A204.1 (cell line): Measurements from ENCODE around the gene SRSF4.

Source experiments
- FAIRE-seq: peaks from 2 replicates; lab custom pipeline; 2012; peaks lifted over from hg19 to GRCh38; lab: Jason Lieb, UNC

The SRSF4 gene

GRCh38 chr1:29200906-29201594 lies 19.4 kb upstream of the SRSF4 start:
- no peak for FAIRE-seq

- no peak for FAIRE-seq
Measured at GRCh38 chr1:29197993-29198392, 16.3 kb upstream of the SRSF4 start.

- FAIRE-seq: no peak
Measured at GRCh38 chr1:29197590-29197924, 15.9 kb upstream of the SRSF4 start.

GRCh38 chr1:29196863-29197589 lies 15.3 kb upstream of the SRSF4 start:
- no peak for FAIRE-seq

GRCh38 chr1:29195881-29196291 lies 14.2 kb upstream of the SRSF4 start:
- no peak for FAIRE-seq

GRCh38 chr1:29193879-29194455 lies 12.3 kb upstream of the SRSF4 start:
- no peak for FAIRE-seq

- no peak for FAIRE-seq
Measured at GRCh38 chr1:29190718-29191117, 9.0 kb upstream of the SRSF4 start.

GRCh38 chr1:29186707-29187106 lies 5.0 kb upstream of the SRSF4 start:
- no peak for FAIRE-seq

- FAIRE-seq: no peak
Measured at GRCh38 chr1:29186252-29186651, 4.6 kb upstream of the SRSF4 start.

GRCh38 chr1:29183287-29183686 lies 1.6 kb upstream of the SRSF4 start:
- FAIRE-seq: no peak

- FAIRE-seq: no peak
Measured at GRCh38 chr1:29180497-29181412, 945 bp downstream of the SRSF4 start.

GRCh38 chr1:29179641-29180184 lies 2.0 kb downstream of the SRSF4 start:
- FAIRE-seq: no peak

- no peak for FAIRE-seq
Measured at GRCh38 chr1:29177022-29177705, 4.5 kb downstream of the SRSF4 start.

- FAIRE-seq: no peak
Measured at GRCh38 chr1:29176576-29176975, 5.1 kb downstream of the SRSF4 start.

- FAIRE-seq: no peak
Measured at GRCh38 chr1:29172415-29172939, 9.2 kb downstream of the SRSF4 start.

GRCh38 chr1:29171521-29171920 lies 10.2 kb downstream of the SRSF4 start:
- no peak for FAIRE-seq

- FAIRE-seq: no peak
Measured at GRCh38 chr1:29171089-29171488, 10.6 kb downstream of the SRSF4 start.

GRCh38 chr1:29169976-29170375 lies 11.7 kb downstream of the SRSF4 start:
- no peak for FAIRE-seq

- no peak for FAIRE-seq
Measured at GRCh38 chr1:29167904-29168303, 13.8 kb downstream of the SRSF4 start.

GRCh38 chr1:29166291-29166878 lies 15.3 kb downstream of the SRSF4 start:
- no peak for FAIRE-seq

- FAIRE-seq: no peak
Measured at GRCh38 chr1:29164588-29164987, 17.1 kb downstream of the SRSF4 start.
